Kidney epithelial cell (primary cell): ENCODE data around the gene RFTN1. TPM values are rescaled to one million over a fixed set of nuclear protein-coding genes. Genes with fewer than 3 reads are reported as not detected.

Source experiments
- DNase-seq: peaks from one replicate; pipeline ENCODE4 v3.0.0-alpha.2; 2010; ENCODE audit warnings: low read depth
- H3K27me3 ChIP-seq: 2 replicates; pipeline ENCODE4 v1.6.0; 2011; ENCODE audit warnings: low read length; ENCODE audit not compliant: control insufficient read depth, insufficient read depth
- H3K36me3 ChIP-seq: 2 replicates; pipeline ENCODE4 v1.5.1; 2011; ENCODE audit warnings: low read length; ENCODE audit not compliant: control insufficient read depth, insufficient read depth
- H3K4me3 ChIP-seq: 2 replicates; pipeline ENCODE4 v1.5.1; 2011; ENCODE audit warnings: low read depth, mild to moderate bottlenecking, control low read depth, low read length
- CTCF ChIP-seq: IDR thresholded peaks from 2 replicates; pipeline ENCODE4 v1.5.1; 2011; ENCODE audit warnings: mild to moderate bottlenecking, moderate library complexity, low read length, control low read depth, inconsistent platforms; ENCODE audit not compliant: insufficient read depth, poor library complexity, severe bottlenecking
- total RNA-seq: library from RNA; depleted of rRNA; stranded (reverse); fragments of >200 nt; gene quantifications from 2 replicates; pipeline ENCODE4 v1.2.3, GENCODE V29; 2015

RFTN1 gene
- total RNA-seq, 1 donor from 2014 or later: 50.7 TPM

DNA sequence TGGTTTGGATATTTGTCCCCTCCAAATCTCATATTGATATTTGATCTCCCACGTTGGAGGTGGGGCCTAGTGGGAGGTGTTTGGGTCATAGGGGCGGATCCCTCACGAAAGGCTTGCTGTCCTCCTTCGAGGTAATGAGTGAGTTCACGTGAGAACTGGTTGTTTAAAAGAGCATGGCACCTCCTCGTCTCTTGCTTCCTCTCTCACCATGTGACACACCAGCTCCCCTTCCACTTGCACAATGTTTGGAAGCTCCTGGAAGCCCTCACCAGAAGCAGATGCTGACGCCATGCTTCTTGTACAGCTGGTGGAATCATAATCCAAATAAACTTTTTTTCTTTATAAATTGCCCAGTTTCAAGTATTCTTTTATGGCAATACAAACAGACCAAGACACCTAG is 38.6 kb downstream of the RFTN1 start:
- Histone ChIP-seq H3K4me3 (no peak overlapping the region), H3K36me3 (no peaks in the 10 kb centered on the region), H3K27me3 (no peaks in the 10 kb centered on the region)
- TF ChIP-seq CTCF: no peak
- DNase-seq: no peak

GRCh38 chr3:16474216-16474615 is 39.3 kb downstream of the RFTN1 start:
- no peak for TF ChIP-seq CTCF
- DNase-seq: peak; percentile 75
- Histone ChIP-seq H3K4me3 (no peak overlapping the region), H3K27me3 (no peaks in the 10 kb centered on the region), H3K36me3 (no peaks in the 10 kb centered on the region)

GRCh38 chr3:16472593-16472992 is 40.9 kb downstream of the RFTN1 start:
- TF ChIP-seq CTCF: no peak
- no peak overlapping the region for H3K4me3 ChIP-seq
- DNase-seq: no peak
- no peaks in the 10 kb centered on the region for H3K27me3 ChIP-seq
- H3K36me3 ChIP-seq: no peaks in the 10 kb centered on the region

DNA sequence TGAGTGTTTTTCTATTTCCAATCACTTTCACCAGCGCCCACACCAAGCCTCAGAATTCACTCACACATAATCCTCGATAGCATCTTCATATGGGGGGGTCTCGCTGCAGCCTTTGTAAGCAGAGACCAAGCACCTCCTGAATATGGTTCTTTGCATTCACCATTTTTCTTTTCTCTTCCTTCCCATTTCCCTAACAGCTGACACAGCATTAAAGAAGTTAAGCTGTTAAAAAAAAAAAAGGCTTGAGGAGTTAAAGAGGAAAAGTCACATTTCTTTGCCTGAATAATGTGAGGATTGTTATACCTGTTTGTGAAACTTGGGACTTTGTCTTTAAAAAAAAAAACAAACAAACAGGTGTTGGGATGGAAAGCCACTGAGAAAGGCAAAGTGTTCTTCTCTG is 41.6 kb downstream of the RFTN1 start:
- Histone ChIP-seq H3K36me3 (no peaks in the 10 kb centered on the region), H3K27me3 (no peaks in the 10 kb centered on the region), H3K4me3 (no peak overlapping the region)
- no peak for TF ChIP-seq CTCF
- DNase-seq: no peak

GRCh38 chr3:16470590-16470989 is 42.9 kb downstream of the RFTN1 start:
- no peaks in the 10 kb centered on the region for H3K36me3 ChIP-seq
- no peak for DNase-seq
- no peak overlapping the region for H3K4me3 ChIP-seq
- TF ChIP-seq CTCF: no peak
- H3K27me3 ChIP-seq: no peaks in the 10 kb centered on the region

GRCh38 chr3:16468336-16469098 is 45.0 kb downstream of the RFTN1 start:
- Histone ChIP-seq H3K36me3 (no peaks in the 10 kb centered on the region), H3K4me3 (no peak overlapping the region), H3K27me3 (no peaks in the 10 kb centered on the region)
- TF ChIP-seq CTCF: no peak
- DNase-seq: no peak
